ENCODE measurements around the gene STAC. TPM values are rescaled to one million over a fixed set of nuclear protein-coding genes. Genes with fewer than 3 reads are reported as not detected.

The STAC gene
- total RNA-seq, 2 experiments from 2014 or later: not detected

GRCh38 chr3:36525115-36525801 is 145.0 kb downstream of the STAC start:
- H3K4me1 Mint-ChIP-seq: no peaks in the 10 kb centered on the region
- CTCF ChIA-PET: no interaction called here
- H3K4me3 Mint-ChIP-seq: no peak overlapping the region
- DNase-seq: no peak
- POLR2A ChIA-PET: no interaction called here
- no peaks in the 10 kb centered on the region for H3K27me3 Mint-ChIP-seq
- no peak overlapping the region for H3K27ac Mint-ChIP-seq
- H3K36me3 Mint-ChIP-seq (ENCODE audit: low read depth): no peaks in the 10 kb centered on the region
- H3K9me3 Mint-ChIP-seq: no peaks in the 10 kb centered on the region

GRCh38 chr3:36538136-36538749 is 157.9 kb downstream of the STAC start:
- Mint-ChIP-seq H3K27me3 (no peaks in the 10 kb centered on the region), H3K27ac (no peak overlapping the region), H3K9me3 (no peaks in the 10 kb centered on the region), H3K4me3 (no peak overlapping the region), H3K36me3 (ENCODE audit: low read depth) (no peaks in the 10 kb centered on the region), H3K4me1 (no peaks in the 10 kb centered on the region)
- ChIA-PET CTCF (no interaction called here), POLR2A (no interaction called here)
- no peak for DNase-seq

- H3K4me1 Mint-ChIP-seq: no peaks in the 10 kb centered on the region
- CTCF ChIA-PET: interaction anchor here (0.7 to 1.0 kb wide), 3 partner anchors 15 to 176 kb away, joined by 3 read pairs; no protein-coding TSS in a partner anchor
- no peaks in the 10 kb centered on the region for H3K9me3 Mint-ChIP-seq
- POLR2A ChIA-PET: no interaction called here
- no peak overlapping the region for H3K27ac Mint-ChIP-seq
- no peak overlapping the region for H3K4me3 Mint-ChIP-seq
- no peaks in the 10 kb centered on the region for H3K36me3 Mint-ChIP-seq (ENCODE audit: low read depth)
- H3K27me3 Mint-ChIP-seq: no peaks in the 10 kb centered on the region
- no peak for DNase-seq
Measured at GRCh38 chr3:36540888-36541518, 160.7 kb downstream of the STAC start.

- H3K4me1 Mint-ChIP-seq: no peaks in the 10 kb centered on the region
- no peaks in the 10 kb centered on the region for H3K36me3 Mint-ChIP-seq (ENCODE audit: low read depth)
- H3K27me3 Mint-ChIP-seq: no peaks in the 10 kb centered on the region
- no peak for DNase-seq
- no peak overlapping the region for H3K4me3 Mint-ChIP-seq
- POLR2A ChIA-PET: no interaction called here
- CTCF ChIA-PET: no interaction called here
- no peaks in the 10 kb centered on the region for H3K9me3 Mint-ChIP-seq
- H3K27ac Mint-ChIP-seq: no peak overlapping the region
Measured at GRCh38 chr3:36542186-36542585, 161.9 kb downstream of the STAC start.

GRCh38 chr3:36543276-36543997 is 163.1 kb downstream of the STAC start:
- ChIA-PET POLR2A (no interaction called here), CTCF (no interaction called here)
- H3K27ac Mint-ChIP-seq: no peak overlapping the region
- H3K4me1 Mint-ChIP-seq: no peaks in the 10 kb centered on the region
- DNase-seq: no peak
- no peak overlapping the region for H3K4me3 Mint-ChIP-seq
- H3K27me3 Mint-ChIP-seq: no peaks in the 10 kb centered on the region
- no peaks in the 10 kb centered on the region for H3K36me3 Mint-ChIP-seq (ENCODE audit: low read depth)
- H3K9me3 Mint-ChIP-seq: no peaks in the 10 kb centered on the region

GRCh38 chr3:36546226-36546625 is 165.9 kb downstream of the STAC start:
- Mint-ChIP-seq H3K27me3 (no peaks in the 10 kb centered on the region), H3K9me3 (no peaks in the 10 kb centered on the region), H3K4me1 (no peaks in the 10 kb centered on the region), H3K27ac (no peak overlapping the region), H3K36me3 (ENCODE audit: low read depth) (no peaks in the 10 kb centered on the region), H3K4me3 (no peak overlapping the region)
- DNase-seq: no peak
- ChIA-PET POLR2A (no interaction called here), CTCF (no interaction called here)

GRCh38 chr3:36548712-36549111 is 168.4 kb downstream of the STAC start:
- DNase-seq: no peak
- POLR2A ChIA-PET: no interaction called here
- Mint-ChIP-seq H3K9me3 (no peaks in the 10 kb centered on the region), H3K27me3 (no peaks in the 10 kb centered on the region), H3K4me1 (no peaks in the 10 kb centered on the region), H3K36me3 (ENCODE audit: low read depth) (no peaks in the 10 kb centered on the region), H3K4me3 (no peak overlapping the region), H3K27ac (no peak overlapping the region)
- CTCF ChIA-PET: no interaction called here

- ChIA-PET CTCF (no interaction called here), POLR2A (no interaction called here)
- no peak for DNase-seq
- H3K4me1 Mint-ChIP-seq: no peaks in the 10 kb centered on the region
- H3K4me3 Mint-ChIP-seq: no peak overlapping the region
- no peak overlapping the region for H3K27ac Mint-ChIP-seq
- no peaks in the 10 kb centered on the region for H3K9me3 Mint-ChIP-seq
- no peaks in the 10 kb centered on the region for H3K36me3 Mint-ChIP-seq (ENCODE audit: low read depth)
- no peaks in the 10 kb centered on the region for H3K27me3 Mint-ChIP-seq
Measured at GRCh38 chr3:36557021-36557707, 176.9 kb downstream of the STAC start.

GRCh38 chr3:36557708-36558421 is 177.6 kb downstream of the STAC start:
- no peaks in the 10 kb centered on the region for H3K27me3 Mint-ChIP-seq

GRCh38 chr3:36558961-36559360 is 178.7 kb downstream of the STAC start:
- ChIA-PET POLR2A (no interaction called here), CTCF (no interaction called here)
- no peak overlapping the region for H3K27ac Mint-ChIP-seq
- H3K4me1 Mint-ChIP-seq: no peaks in the 10 kb centered on the region
- H3K27me3 Mint-ChIP-seq: no peaks in the 10 kb centered on the region
- DNase-seq: no peak
- H3K9me3 Mint-ChIP-seq: no peaks in the 10 kb centered on the region
- no peak overlapping the region for H3K4me3 Mint-ChIP-seq
- no peaks in the 10 kb centered on the region for H3K36me3 Mint-ChIP-seq (ENCODE audit: low read depth)

More at GRCh38 chr3:36557708-36558421, 177.6 kb downstream of the STAC start:
- Mint-ChIP-seq H3K36me3 (ENCODE audit: low read depth) (no peaks in the 10 kb centered on the region), H3K4me1 (no peaks in the 10 kb centered on the region), H3K27ac (no peak overlapping the region), H3K4me3 (no peak overlapping the region), H3K9me3 (no peaks in the 10 kb centered on the region)
- ChIA-PET CTCF (no interaction called here), POLR2A (no interaction called here)
- no peak for DNase-seq

GRCh38 chr3:36560685-36561084 is 180.4 kb downstream of the STAC start:
- no peaks in the 10 kb centered on the region for H3K27me3 Mint-ChIP-seq
- no peaks in the 10 kb centered on the region for H3K4me1 Mint-ChIP-seq
- H3K27ac Mint-ChIP-seq: no peak overlapping the region
- ChIA-PET POLR2A (no interaction called here), CTCF (no interaction called here)
- no peaks in the 10 kb centered on the region for H3K9me3 Mint-ChIP-seq
- H3K36me3 Mint-ChIP-seq (ENCODE audit: low read depth): no peaks in the 10 kb centered on the region
- no peak overlapping the region for H3K4me3 Mint-ChIP-seq
- no peak for DNase-seq

- DNase-seq: no peak
- Mint-ChIP-seq H3K27me3 (no peaks in the 10 kb centered on the region), H3K9me3 (no peaks in the 10 kb centered on the region), H3K4me1 (no peaks in the 10 kb centered on the region), H3K27ac (no peak overlapping the region), H3K4me3 (no peak overlapping the region), H3K36me3 (ENCODE audit: low read depth) (no peaks in the 10 kb centered on the region)
- CTCF ChIA-PET: no interaction called here
- POLR2A ChIA-PET: no interaction called here
Measured at GRCh38 chr3:36561601-36562000, 181.3 kb downstream of the STAC start.

GRCh38 chr3:36562945-36563344 is 182.6 kb downstream of the STAC start:
- Mint-ChIP-seq H3K4me3 (no peak overlapping the region), H3K27me3 (no peaks in the 10 kb centered on the region), H3K4me1 (no peaks in the 10 kb centered on the region), H3K36me3 (ENCODE audit: low read depth) (no peaks in the 10 kb centered on the region), H3K9me3 (no peaks in the 10 kb centered on the region), H3K27ac (no peak overlapping the region)
- CTCF ChIA-PET: no interaction called here
- no peak for DNase-seq
- POLR2A ChIA-PET: no interaction called here

All from activated CD4-positive, alpha-beta memory T cell treated with anti-CD3 and anti-CD28 coated beads, Interleukin-2, amount 10 ng/mL, durations not matched to agents 7 days and 5 days (primary cell).